Body of pancreas (tissue), 4 donors: Measurements from ENCODE around the gene METTL24.

Experiments used
- POLR2A ChIP-seq, 3 donors: fragments of 450-650 bp; IDR thresholded peaks; one replicate each; pipeline ENCODE4 v1.6.1; 2016; ENCODE audit warnings: antibody characterized with exemption in 3 of 3, mild to moderate bottlenecking in 2 of 3
- TF ChIP-seq, protein P1 (sequence below), 7 experiments: fragments of 450-650 bp in 4 of 7; fragments of 200-600 bp in 3 of 7; sonication (generic) in 3 of 7; IDR thresholded peaks; one replicate each; pipeline ENCODE4 v1.5.1; 2016 to 2019; ENCODE audit warnings: antibody characterized with exemption in 7 of 7

GRCh38 chr6:110399219-110400071, 41.3 kb upstream of the METTL24 start:
- TF ChIP-seq, protein P1, sequence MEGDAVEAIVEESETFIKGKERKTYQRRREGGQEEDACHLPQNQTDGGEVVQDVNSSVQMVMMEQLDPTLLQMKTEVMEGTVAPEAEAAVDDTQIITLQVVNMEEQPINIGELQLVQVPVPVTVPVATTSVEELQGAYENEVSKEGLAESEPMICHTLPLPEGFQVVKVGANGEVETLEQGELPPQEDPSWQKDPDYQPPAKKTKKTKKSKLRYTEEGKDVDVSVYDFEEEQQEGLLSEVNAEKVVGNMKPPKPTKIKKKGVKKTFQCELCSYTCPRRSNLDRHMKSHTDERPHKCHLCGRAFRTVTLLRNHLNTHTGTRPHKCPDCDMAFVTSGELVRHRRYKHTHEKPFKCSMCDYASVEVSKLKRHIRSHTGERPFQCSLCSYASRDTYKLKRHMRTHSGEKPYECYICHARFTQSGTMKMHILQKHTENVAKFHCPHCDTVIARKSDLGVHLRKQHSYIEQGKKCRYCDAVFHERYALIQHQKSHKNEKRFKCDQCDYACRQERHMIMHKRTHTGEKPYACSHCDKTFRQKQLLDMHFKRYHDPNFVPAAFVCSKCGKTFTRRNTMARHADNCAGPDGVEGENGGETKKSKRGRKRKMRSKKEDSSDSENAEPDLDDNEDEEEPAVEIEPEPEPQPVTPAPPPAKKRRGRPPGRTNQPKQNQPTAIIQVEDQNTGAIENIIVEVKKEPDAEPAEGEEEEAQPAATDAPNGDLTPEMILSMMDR (IDR thresholded peaks at IDR 0.05) = no peak
- no peak for TF ChIP-seq POLR2A (IDR thresholded peaks at IDR 0.05)
